NCI-H146 treated with DMSO at 0.1 percent for 48 hours (cell line): ENCODE results near the gene APOBR.
"Not testable (repeated sequence)": the region's sequence is repeated elsewhere in the genome, so short reads cannot be mapped to it uniquely, and the experiment has no call there.

Experiments used
- DNase-seq: peaks from one replicate; lab custom pipeline; 2025; ENCODE audit not compliant: unreplicated experiment; lab: John Stamatoyannopoulos, UW

The APOBR gene

DNA sequence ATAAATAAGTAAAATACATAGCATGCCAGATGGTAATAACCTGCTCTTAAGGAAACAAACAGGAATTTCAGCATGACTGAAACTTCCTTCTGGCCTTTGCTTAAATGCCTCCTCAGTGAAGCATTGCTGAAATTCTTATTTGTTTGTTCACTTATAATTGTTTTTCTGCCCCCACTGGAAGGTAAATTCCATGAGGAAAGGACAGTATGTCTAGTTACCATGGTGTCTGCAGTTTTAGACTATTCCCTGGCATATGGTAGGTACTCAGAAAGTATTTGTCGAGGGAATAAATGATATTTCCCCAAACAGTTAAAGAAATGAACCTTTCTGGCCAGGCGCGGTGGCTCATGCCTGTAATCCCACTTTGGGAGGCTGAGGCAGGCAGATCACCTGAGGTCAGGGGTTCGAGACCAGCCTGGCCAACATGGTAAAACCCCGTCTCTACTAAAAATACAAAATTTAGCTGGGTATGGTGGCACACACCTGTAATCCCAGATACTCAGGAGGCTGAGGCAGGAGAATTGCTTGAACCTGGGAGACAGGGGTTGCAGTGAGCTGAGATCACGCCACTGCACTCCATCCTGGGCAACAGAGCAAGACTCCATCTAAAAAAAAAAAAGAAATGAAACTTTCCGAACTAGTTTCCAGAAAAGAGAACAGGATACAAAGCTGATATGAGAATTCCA, 32.8 kb downstream of the APOBR start:
- DNase-seq, result not testable (repeated sequence)

DNA sequence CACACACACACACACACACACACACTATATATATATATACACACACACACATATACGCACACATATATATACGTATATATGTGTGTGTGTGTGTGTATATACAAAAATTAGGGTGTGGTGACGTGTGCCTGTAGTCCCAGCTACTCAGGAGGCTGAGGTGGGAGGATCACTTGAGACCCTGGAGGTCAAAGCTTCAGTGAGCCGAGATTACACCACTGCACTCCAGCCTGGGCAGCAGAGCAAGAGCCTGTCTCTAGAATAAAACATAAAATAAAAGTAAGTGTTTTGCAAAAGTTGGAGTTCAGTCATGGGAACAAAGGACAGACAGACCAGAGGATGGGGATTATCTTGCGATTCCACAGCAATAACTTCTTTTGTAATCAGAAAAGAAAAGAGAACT, 33.5 kb downstream of the APOBR start:
- no peak for DNase-seq

DNA sequence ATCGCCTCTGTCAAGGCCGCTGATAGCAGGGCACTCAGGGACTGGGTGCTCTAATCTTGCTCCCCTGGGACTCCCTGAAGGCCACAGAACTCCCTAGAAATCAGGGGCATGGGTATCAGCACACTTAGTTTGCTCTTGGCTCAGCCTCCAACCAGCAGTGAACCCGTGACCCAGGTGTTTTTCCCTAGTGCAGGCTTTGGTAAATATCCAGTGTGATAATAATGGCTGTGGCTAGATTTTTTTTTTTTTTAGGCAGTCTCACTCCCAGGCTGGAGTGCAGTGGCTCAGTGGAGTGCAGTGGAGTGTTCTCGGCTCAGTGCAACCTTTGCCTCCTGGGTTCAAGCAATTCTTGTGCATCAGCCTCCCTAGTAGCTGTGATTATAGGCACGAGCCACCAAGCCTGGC, 34.0 kb downstream of the APOBR start:
- DNase-seq, result no peak

DNA sequence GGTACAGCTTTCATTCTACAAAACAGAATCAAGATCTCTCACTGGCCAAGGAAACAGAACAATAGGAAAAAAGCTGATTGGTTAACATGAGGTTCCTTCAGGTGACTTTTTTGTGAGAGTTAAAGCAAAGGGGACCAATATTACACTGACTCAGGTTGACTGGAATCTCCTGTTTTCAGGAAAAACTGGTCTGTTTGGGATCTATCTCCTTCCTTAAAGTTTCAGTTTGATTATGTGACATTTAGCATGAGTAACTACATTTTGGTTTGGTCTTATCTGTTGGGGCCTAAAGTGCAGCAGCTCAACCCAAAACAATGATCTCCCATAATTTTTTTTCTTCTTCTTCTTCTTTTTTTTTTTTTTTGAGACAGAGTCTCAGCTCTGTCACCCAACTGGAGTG, 34.7 kb downstream of the APOBR start:
- DNase-seq, result no peak

DNA sequence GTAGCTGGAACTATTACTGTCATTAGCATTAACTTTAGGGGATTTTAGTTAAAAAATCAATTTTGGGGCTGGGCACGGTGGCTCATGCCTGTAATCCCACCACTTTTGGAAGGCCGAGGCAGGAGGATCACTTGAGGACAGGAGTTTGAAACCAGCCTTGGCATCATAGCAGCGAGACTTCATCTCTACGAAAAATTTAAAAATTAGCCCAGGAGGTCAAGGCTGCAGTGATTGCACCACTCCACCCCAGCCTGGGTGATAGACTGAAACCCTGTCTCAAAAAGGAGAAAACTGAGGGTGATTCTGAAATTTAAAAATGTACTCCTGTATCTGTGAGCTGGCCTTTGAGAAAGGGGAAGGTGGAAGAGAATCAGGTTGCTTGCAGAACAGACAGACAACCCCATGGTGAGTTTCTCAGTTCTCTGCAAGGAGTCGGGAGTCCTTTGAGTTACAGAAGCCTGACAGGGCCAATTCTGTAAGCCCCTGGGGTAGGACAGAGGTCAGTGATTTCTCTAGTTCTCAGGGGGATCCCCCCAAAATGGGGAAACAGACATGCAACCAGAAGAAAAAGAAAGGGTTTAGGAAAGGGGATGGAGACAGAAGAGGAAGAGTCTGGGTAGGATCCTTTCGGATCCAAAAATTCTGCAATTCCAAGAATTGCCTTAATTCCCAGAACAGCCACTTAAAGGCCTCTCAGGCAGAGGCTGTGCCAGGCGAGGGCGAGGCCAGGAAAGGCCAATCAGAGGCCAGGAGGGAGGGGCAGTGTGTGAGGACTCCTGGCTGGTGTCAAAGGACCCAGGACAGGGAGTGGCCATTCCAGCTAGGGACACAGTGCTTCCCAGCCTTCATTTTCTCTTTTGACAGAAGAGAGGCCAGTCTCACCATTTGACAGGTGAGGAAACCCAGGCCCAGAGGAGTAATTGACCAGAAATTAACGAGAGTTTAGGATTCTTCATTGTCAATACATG, 37.6 kb downstream of the APOBR start:
- no peak for DNase-seq

DNA sequence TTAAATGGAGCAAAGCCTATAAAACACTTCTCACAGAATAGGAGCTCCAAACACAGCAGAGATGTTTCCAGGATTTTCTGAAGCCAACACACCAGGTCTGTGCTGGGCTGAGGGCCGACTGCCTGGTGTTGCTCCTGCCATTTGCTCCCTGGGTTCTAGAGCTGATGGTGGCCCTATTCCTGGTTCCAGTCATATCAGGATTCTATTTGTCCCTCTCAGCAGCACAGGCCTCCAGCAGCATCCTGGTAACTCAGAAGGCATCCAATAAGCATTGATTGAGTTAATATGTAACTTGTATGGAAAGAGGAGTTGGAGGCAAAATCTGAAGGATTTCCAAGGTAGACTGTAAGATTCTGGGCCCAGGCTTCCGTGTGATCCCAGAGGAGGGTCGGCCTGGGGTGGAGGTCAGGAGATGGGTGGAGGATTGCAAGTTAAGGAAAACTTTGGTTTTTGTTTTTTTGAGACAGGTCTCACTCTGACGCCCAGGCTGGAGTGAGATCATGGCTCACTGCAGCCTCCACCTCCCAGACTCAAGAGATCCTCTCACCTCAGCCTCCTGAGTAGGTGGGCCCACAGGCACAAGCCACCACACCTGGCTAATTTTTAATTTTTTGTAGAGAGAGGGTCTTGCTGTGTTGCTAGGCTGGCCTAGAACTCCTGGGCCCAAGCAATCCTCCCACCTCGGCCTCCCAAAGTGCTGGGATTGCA, 38.7 kb downstream of the APOBR start:
- no peak for DNase-seq

DNA sequence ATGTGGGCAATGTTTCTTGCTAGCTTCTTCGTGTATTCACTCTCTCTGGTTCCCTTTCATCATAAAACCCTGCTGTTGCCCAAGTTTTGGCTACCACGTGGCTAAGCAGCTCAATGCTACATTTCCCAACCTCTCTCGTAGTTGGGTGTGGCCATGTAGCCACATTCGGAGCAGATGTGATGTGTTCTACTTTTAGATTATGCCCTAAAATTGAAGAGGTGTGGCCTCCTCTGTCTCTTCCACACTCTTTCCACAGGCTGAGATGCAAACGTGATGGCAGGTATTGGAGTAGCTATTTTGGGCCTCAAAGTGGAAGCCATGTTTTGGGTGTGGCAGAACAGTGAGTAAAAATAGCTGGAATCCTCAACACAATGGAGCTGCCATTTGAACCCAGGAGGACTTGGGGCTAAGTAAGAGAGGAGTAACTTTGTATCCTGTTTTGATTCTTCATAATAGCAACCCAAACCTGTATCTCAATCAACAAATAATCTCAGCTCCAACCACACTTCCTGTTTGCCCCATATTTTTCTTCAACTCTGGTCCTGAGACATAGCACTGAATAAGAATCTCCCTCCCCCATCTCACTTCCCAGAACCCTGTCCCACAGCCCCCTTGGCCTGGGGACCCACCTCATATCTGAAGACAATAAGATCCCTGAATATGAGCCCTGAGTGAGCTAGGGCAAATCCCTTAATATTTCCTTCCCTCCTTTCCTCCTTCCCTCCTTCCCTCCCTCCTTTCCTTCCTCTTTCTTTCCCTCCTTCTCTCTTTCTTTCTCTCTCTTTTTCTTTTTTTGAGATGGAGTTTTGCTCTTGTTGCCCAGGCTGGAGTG, 40.3 kb downstream of the APOBR start:
- DNase-seq, result no peak

DNA sequence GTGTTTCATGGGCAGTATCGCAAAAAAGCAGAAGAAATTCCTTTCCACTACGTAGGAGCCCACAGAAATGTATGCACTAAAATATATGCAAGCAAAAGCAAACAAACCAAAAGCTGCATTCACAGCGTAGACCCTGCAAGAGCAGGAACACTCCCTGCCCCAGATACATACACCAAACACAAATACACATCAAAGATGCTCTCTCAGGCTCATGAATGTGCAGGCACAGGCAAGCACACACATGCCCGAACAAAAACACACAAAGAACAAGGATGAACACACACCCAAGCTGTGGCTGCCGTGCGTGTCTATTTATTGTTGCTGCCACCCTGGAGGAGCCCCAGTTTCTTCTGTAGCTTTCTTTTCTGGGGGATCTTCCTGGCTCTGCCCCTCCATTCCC, 42.6 kb downstream of the APOBR start:
- DNase-seq, result no peak

DNA sequence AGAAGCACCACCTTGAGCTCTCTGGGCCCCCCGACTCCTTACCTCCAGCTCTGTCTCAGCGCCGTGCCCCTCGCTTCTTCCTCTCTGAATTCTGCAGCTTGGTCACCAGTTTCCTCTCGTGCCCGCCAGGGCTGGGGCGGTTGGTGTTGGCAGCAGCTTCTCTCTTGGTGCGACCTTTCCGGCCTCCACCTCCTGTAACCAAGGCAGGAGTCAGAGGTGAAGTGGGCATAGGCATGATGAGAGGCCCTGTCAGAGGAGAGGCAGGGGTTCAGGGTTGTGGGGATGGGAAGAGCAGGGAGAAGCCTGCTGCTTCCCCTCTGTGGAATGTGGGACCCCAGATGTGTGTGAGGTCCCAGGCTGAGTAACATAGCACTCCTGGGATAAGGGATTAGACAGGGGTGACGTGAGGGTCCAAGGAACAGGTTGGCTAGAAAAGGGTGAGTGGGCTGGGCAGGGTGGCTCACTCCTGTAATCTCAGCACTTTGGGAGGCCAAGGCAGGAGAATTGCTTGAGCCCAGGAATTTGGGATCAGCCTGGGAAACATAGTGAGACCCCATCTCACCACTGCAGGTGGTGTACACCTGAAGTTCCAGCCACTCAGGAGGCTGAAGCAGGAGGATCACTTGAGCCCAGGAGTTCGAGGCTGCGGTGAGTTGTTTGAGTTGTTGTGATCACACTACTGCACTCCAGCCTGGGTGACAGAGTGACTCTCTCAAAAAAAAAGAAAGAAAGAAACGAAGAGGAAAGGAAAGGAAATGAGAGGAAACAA, 43.7 kb downstream of the APOBR start:
- DNase-seq, result no peak

DNA sequence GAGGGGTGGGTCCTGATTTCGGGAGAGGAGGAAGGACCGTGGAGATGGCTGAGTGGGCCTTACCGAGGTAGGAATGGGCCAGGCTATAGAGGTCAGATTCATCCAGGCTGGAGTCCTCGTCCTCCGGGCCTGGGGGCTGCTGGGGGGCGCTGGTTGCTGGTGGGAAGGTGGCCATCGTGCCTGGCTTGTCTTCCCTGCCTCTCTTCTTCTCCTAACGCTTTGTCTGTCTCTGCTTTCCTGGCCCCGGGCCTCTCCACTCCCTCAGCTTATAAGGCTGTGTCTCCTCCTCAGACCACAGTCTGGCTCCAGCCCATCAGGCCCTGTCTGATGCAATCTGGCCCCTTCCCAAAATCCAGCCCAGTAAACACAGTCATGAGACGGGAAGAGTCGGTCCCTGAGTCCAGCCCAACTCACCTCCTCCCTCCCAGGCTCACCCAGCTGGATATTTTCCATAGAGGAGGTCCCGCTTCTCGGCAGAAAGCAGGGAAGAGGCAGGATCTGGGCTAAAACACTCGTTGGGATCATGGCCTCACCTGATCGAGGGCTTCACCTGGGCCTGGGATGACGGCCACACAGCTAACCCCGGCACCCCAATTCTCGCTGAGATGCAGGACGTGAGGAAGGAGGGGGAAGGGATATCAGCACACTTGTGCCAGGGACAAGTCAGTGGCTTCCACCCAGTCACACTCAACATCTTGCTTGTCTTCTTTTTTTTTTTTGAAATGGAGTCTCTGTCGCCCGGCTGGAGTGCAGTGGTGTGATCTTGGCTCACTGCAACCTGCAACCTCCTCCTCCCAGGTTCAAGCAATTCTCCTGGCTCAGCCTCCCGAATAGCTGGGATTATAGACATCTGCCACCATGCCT, 44.5 kb downstream of the APOBR start, which contains the start of gene NUPR1:
Gene NUPR1, minus strand, starts transcription at position 242 of the 864 bp plus-strand sequence. Its CDS starts 67 bp downstream, at position 175.
- DNase-seq, result no peak

DNA sequence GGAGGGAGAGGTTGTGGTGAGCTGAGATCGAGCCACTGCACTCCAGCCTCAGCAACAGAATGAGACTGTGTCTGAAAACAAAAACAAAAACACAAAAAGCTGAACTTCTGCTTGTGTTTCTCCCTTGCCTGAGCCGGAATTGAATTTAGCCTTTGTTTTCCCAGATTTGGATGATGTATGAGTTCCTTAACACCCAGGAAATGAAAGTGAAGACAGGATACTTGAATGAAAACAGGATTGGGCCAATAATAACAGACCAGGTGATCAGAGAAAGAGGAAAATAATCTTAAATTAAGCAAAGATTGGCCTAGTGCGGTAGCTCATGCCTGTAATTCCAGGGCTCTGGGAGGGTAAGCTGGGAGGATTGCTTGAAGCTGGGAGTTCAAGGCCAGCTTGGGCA, 45.9 kb downstream of the APOBR start:
- no peak for DNase-seq

DNA sequence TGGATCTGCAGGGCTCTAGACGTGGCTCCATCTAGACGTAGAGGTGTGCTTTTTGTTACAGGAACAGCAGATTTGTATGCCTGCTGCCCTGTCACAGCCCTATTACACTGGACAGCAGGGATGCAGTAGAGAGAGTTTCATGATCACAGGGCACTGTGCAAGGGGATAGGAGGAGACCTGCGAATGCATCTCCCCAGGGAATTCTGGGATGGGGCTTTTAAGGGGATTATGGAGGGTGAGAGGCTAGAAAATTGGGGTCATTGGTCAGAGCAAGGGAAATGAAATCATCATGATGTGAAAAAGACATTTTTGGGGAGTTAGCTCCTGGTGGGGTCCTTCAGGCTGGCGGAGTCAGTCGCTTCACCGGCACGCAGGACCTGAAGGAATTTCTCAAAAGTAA, 48.2 kb downstream of the APOBR start:
- DNase-seq, result no peak

DNA sequence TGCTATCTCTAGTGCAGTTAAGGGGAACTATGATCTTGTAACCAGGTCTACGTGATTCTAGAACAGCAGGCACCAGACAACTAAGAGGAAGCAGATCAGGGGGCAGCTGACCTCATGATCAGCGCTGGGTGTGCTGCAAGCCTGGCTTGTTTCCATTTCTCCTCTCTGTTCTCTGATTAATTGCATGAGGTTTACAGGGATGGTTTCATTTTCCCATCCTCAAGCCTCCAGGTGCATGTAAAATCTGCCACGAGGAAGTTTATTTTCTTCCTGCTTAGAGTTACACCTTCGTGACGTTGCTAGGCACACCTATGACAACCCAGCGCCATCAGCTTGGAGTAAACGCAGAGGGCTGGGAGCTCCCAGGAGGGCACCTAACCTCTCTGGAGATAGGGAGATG, 48.6 kb downstream of the APOBR start:
- no peak for DNase-seq

DNA sequence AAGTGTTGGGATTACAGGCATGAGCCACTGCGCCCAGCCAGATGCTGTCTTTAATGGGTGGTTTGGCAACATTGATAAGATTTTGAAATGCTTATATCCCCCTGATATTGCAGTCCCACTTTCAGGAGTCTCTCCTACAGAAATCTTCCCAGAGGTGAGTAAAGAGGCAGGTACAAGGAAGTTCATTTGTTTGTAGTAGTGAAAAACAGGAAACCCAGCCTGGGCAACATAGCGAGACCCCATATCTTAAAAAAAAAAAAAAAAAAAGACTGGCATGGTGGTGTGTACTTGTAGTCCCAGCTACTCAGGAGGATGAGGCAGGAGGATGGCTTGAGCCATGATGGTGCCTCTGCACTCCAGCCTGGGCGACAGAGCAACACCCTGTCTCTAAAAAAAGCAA, 50.6 kb downstream of the APOBR start:
- DNase-seq, result no peak

DNA sequence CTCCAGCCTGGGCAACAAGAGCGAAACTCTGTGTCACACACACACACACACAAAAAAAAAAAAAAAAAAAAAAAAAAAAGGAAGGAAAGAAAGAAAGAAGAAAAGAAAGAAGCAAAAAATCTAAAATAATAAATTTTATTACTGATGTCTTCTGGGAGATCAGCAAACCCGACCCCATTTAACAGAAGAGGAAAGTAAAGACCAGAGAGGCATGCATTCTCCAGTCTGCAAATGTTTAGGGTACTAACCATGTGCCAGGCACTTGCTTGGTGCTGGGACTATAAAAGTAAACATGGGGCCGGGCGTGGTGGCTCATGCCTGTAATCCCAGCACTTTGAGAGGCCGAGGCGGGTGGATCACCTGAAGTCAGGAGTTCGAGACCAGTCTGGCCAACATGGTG, 51.5 kb downstream of the APOBR start:
- not testable (repeated sequence) for DNase-seq

DNA sequence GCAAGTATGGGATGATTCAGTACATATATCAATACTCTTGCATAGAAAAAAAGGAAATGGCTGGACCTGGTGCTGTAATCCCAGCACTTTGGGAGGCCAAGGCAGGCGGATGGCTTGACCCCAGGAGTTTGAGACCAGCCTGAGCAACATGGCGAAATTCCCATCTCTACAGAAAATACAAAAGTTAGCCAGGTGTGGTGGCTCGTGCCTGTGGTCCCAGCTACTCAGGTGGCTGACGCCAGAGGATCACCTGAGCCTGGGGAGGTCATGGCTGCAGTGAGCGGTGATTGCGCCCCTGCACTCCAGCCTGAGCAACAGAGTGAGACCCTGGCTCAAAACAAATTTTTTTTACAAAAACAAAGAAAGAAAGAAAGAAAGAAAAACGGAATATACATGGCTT, 52.2 kb downstream of the APOBR start:
- no peak for DNase-seq

DNA sequence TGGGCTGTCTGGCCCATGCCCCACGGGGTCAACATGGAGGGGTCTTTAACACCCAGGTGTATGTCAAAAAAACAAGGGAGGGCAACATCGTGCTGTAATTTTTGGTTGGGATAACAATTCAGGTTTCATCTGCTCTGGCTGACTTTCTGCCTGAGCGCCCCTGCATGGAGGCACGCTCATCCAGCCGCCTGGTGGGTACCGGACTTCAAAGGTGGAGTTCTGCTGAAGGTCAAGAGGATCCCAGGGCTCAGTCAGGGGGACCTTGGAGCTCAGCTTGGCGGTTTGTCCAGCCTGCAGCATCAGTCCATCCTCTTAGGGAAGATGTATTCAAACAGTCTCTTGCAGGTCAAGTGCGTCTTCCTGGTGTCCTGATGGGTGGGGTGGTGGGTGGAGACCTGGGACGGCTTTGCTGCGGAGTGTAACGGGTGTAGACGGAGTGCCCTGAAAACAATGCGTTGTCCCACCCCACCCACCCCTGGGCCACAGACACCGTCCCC, 53.9 kb downstream of the APOBR start:
- DNase-seq, result no peak
